ENCODE measurements around the gene AIDA. TPM values are rescaled to one million over a fixed set of nuclear protein-coding genes. Genes with fewer than 3 reads are reported as not detected.

AIDA gene
- total RNA-seq, 1 experiment from 2014 or later = 92.8 TPM

- Histone ChIP-seq H3K23me2 (ENCODE audit: insufficient read length, low read depth, low read length, poor library complexity, severe bottlenecking) (peaks cover 12% of the 10 kb centered on the region), H3T11ph (ENCODE audit: low read length) (no peak overlapping the region), H3K4ac (ENCODE audit: low read depth, low read length) (no peak overlapping the region), H2BK12ac (ENCODE audit: insufficient read length, low read depth, low read length) (no peak overlapping the region), H4K5ac (ENCODE audit: insufficient read length, low read depth, low read length) (no peak overlapping the region), H4K20me1 (ENCODE audit: control insufficient read depth, insufficient read depth, insufficient read length) (no peaks in the 10 kb centered on the region), H2BK5ac (ENCODE audit: insufficient read length, low read length) (no peak overlapping the region), H3K27ac (ENCODE audit: insufficient read length, low read depth, low read length) (peak overlapping the region; percentile 33), H2BK20ac (ENCODE audit: low read depth, low read length, poor library complexity, severe bottlenecking) (no peak overlapping the region), H3K79me1 (ENCODE audit: insufficient read depth, low read depth, low read length, poor library complexity, severe bottlenecking) (no peaks in the 10 kb centered on the region), H3K4me1 (ENCODE audit: insufficient read depth, low read length) (no peaks in the 10 kb centered on the region; the same call in 1 of the 2 replicates), H3K9ac (ENCODE audit: extremely low read depth, insufficient read length, low read length) (peak overlapping the region; percentile 66), H3K9me3 (ENCODE audit: control insufficient read depth, low read depth, low read length) (no peaks in the 10 kb centered on the region), H4K8ac (replicated peaks; ENCODE audit: insufficient read length, low read depth, low read length) (no peak overlapping the region), H3K18ac (ENCODE audit: insufficient read length, low read depth, low read length) (peak overlapping the region; percentile 69), H2BK120ac (ENCODE audit: low read depth, low read length, poor library complexity, severe bottlenecking) (no peak overlapping the region), H2AK5ac (ENCODE audit: insufficient read length, low read length) (no peak overlapping the region), H3K27me3 (ENCODE audit: insufficient read depth, low read length) (no peaks in the 10 kb centered on the region), H3K14ac (ENCODE audit: insufficient read depth, low read length) (peak overlapping the region; percentile 49; the same call in 1 of the 2 replicates), H2BK15ac (ENCODE audit: low read depth, low read length) (no peak overlapping the region), H2AFZ (ENCODE audit: low read length) (no peak overlapping the region), H3K56ac (ENCODE audit: insufficient read length, low read depth, low read length) (no peak overlapping the region), H3K4me2 (ENCODE audit: insufficient read depth, insufficient read length, low read length) (peak overlapping the region; percentile 99), H4K91ac (ENCODE audit: insufficient read length, low read depth, low read length) (no peak overlapping the region), H3K23ac (ENCODE audit: insufficient read length, low read depth, low read length) (no peak overlapping the region), H3K79me2 (ENCODE audit: insufficient read depth, low read length) (no peaks in the 10 kb centered on the region)
- WGBS (ENCODE audit: extremely low coverage, insufficient read length, low lambda C conversion rate) = no CpG with 5 or more reads among the region's 10 CpGs
- Mint-ChIP-seq H3K4me3 (peak overlapping the region; percentile 93 to 97), H3K36me3 (ENCODE audit: insufficient read depth in 1 of 3, low read depth in 3 of 3) (peaks cover 9 to 22% (median 21%) of the 10 kb centered on the region in 3 experiments; a peak in 6 of 7 replicates), H3K4me1 (peaks cover 13 to 14% of the 10 kb centered on the region in 2 experiments), H3K27ac (peak overlapping the region; percentile 89 to 99 (median 95)), H3K27me3 (ENCODE audit: low read depth) (no peaks in the 10 kb centered on the region), H3K9me3 (no peaks in the 10 kb centered on the region)
- DNase-seq = no peak
- no peak for TF ChIP-seq CTCF (conservative IDR thresholded peaks at IDR 0.05)
Observed at GRCh38 chr1:222643606-222643937, 68.7 kb downstream of the AIDA start.

All from H9 (cell line).